Measurements from ENCODE around the gene GOLGA6L10.
"Not testable (repeated sequence)": the region's sequence is repeated elsewhere in the genome, so short reads cannot be mapped to it uniquely, and the experiment has no call there.

GRCh38 chr15:82330921-82331320 lies 18.4 kb downstream of the GOLGA6L10 start:
- not testable (repeated sequence) for TF ChIP-seq CTCF, POLR2A (IDR thresholded peaks at IDR 0.05)
